Thyroid gland (tissue), 4 donors: ENCODE results near the gene EPM2A.

Experiments used
- CTCF ChIP-seq, 6 experiments: fragments of 200-600 bp in 3 of 6; fragments of 450-650 bp in 3 of 6; sonication (generic) in 3 of 6; IDR thresholded peaks; one replicate each; pipeline ENCODE4 v1.5.1; 2016 to 2019; ENCODE audit warnings: antibody characterized with exemption in 6 of 6, mild to moderate bottlenecking in 2 of 6, inconsistent platforms in 1 of 6, moderate library complexity in 1 of 6
- POLR2A ChIP-seq, 2 donors: fragments of 450-650 bp; IDR thresholded peaks; one replicate each; pipeline ENCODE4 v1.6.1; 2017; ENCODE audit warnings: antibody characterized with exemption in 2 of 2, mild to moderate bottlenecking in 2 of 2, moderate library complexity in 1 of 2

DNA sequence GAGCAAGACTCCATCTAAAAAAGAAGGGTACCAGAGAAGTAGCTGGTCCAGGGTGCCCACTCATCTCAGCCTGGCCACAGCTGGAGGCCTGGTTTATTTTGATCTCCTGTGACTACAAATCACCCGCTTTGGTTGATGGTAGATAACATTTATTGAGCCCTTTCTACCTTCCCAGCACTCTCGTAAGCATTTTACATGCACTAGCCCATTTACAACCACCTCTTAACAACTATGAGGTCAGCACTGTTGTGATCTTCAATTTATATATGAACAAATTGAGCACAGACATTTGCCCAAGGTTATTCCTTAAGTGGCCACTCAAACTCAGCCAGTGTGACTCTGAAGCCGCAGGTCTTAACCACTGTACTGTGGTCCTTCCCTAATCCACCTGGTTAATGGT lies 104.7 kb downstream of the EPM2A start:
- no peak for TF ChIP-seq POLR2A (IDR thresholded peaks at IDR 0.05)
- no peak for TF ChIP-seq CTCF (IDR thresholded peaks at IDR 0.05)
